GM19351 (cell line): ENCODE measurements around the gene RAMP3.
A peak's percentile ranks its signal among the peaks of the same experiment; 100 is the strongest.
"Not testable (repeated sequence)": the region's sequence is repeated elsewhere in the genome, so short reads cannot be mapped to it uniquely, and the experiment has no call there.

Source experiments
- ATAC-seq: cut with Tn5 transposase; IDR thresholded peaks from one replicate; pipeline ENCODE4 v1.9.1; 2021; ENCODE audit warnings: mild to moderate bottlenecking, moderate library complexity; ENCODE audit not compliant: unreplicated experiment

The RAMP3 gene

GRCh38 chr7:45131891-45132290, 25.7 kb upstream of the RAMP3 start:
- ATAC-seq: no peak

GRCh38 chr7:45132708-45133320, 24.8 kb upstream of the RAMP3 start:
- no peak for ATAC-seq

GRCh38 chr7:45133352-45133751, 24.2 kb upstream of the RAMP3 start:
- no peak for ATAC-seq

- ATAC-seq: no peak
These were observed 23.7 kb upstream of the RAMP3 start for GRCh38 chr7:45133877-45134276.

- peak; percentile 79 for ATAC-seq
These were observed 21.2 kb upstream of the RAMP3 start for GRCh38 chr7:45136106-45137060.

GRCh38 chr7:45138433-45139267, 18.9 kb upstream of the RAMP3 start:
- no peak for ATAC-seq

- peak; percentile 46 for ATAC-seq
These were observed 16.8 kb upstream of the RAMP3 start for GRCh38 chr7:45140827-45141226.

GRCh38 chr7:45143616-45144015, 14.0 kb upstream of the RAMP3 start:
- ATAC-seq: no peak

- ATAC-seq: no peak
These were observed 11.7 kb upstream of the RAMP3 start for GRCh38 chr7:45145881-45146280.

- ATAC-seq: no peak
These were observed 10.8 kb upstream of the RAMP3 start for GRCh38 chr7:45146531-45147379.

- no peak for ATAC-seq
These were observed 9.5 kb upstream of the RAMP3 start for GRCh38 chr7:45147858-45148652.

GRCh38 chr7:45148653-45148973, 9.0 kb upstream of the RAMP3 start:
- no peak for ATAC-seq

GRCh38 chr7:45149606-45150005, 8.0 kb upstream of the RAMP3 start:
- ATAC-seq: no peak

- ATAC-seq: no peak
These were observed 7.4 kb upstream of the RAMP3 start for GRCh38 chr7:45150199-45150598.

- no peak for ATAC-seq
These were observed 6.4 kb upstream of the RAMP3 start for GRCh38 chr7:45151131-45151684.

GRCh38 chr7:45151967-45152366, 5.6 kb upstream of the RAMP3 start:
- ATAC-seq: no peak

GRCh38 chr7:45153233-45153632, 4.4 kb upstream of the RAMP3 start:
- no peak for ATAC-seq

- ATAC-seq: not testable (repeated sequence)
These were observed 3.7 kb upstream of the RAMP3 start for GRCh38 chr7:45153861-45154260.

- no peak for ATAC-seq
These were observed 2.2 kb upstream of the RAMP3 start for GRCh38 chr7:45155357-45155900.
